Endodermal cell (in vitro differentiated cells): ENCODE measurements around the gene PER1. TPM values are rescaled to one million over a fixed set of nuclear protein-coding genes. Genes with fewer than 3 reads are reported as not detected.

ENCODE experiments used
- DNase-seq: peaks from one replicate; pipeline ENCODE4 v3.0.0-alpha.2; 2017
- H3K27ac ChIP-seq: 2 replicates; pipeline ENCODE4 v1.5.1; 2013; ENCODE audit warnings: mild to moderate bottlenecking, low read depth, low read length, moderate library complexity
- H3K27me3 ChIP-seq: 2 replicates; pipeline ENCODE4 v1.6.1; 2013; ENCODE audit warnings: mild to moderate bottlenecking, low read length, moderate library complexity; ENCODE audit not compliant: insufficient read depth, control insufficient read depth, poor library complexity, severe bottlenecking
- H3K36me3 ChIP-seq: 2 replicates; pipeline ENCODE4 v1.7.0; 2013; ENCODE audit warnings: mild to moderate bottlenecking, low read length, moderate library complexity; ENCODE audit not compliant: control insufficient read depth, insufficient read depth
- H3K4me1 ChIP-seq: one replicate; pipeline ENCODE4 v1.7.0; 2013; ENCODE audit warnings: low read length; ENCODE audit not compliant: control insufficient read depth, insufficient read depth
- H3K4me3 ChIP-seq: 2 replicates; pipeline ENCODE4 v1.5.1; 2013; ENCODE audit warnings: mild to moderate bottlenecking, low read length, moderate library complexity
- H3K9ac ChIP-seq: 2 replicates; pipeline ENCODE4 v1.6.1; 2013; ENCODE audit warnings: mild to moderate bottlenecking, low read length, moderate library complexity; ENCODE audit not compliant: poor library complexity, severe bottlenecking; ENCODE audit errors: extremely low read depth
- H3K9me3 ChIP-seq: 2 replicates; pipeline ENCODE4 v1.6.1; 2013; ENCODE audit warnings: mild to moderate bottlenecking, low read length, moderate library complexity; ENCODE audit not compliant: control insufficient read depth
- H3K27ac Mint-ChIP-seq: 2 replicates; pipeline ENCODE4 v1.8.0; 2020; ENCODE audit warnings: mixed read lengths
- H3K27me3 Mint-ChIP-seq: 2 replicates; pipeline ENCODE4 v1.8.0; 2021; ENCODE audit warnings: mild to moderate bottlenecking, mixed read lengths; ENCODE audit not compliant: insufficient read depth
- H3K36me3 Mint-ChIP-seq: 2 replicates; pipeline ENCODE4 v1.8.0; 2020; ENCODE audit warnings: low read depth, mixed read lengths
- H3K4me1 Mint-ChIP-seq: 2 replicates; pipeline ENCODE4 v1.8.0; 2020; ENCODE audit warnings: mixed read lengths
- H3K4me3 Mint-ChIP-seq: 2 replicates; pipeline ENCODE4 v1.8.0; 2020; ENCODE audit warnings: mild to moderate bottlenecking, moderate library complexity, mixed read lengths
- H3K9me3 Mint-ChIP-seq: 2 replicates; pipeline ENCODE4 v1.8.0; 2020; ENCODE audit warnings: mild to moderate bottlenecking, mixed read lengths
- CTCF ChIP-seq: fragments of 200-600 bp; sonication (generic); conservative IDR thresholded peaks from 2 replicates; pipeline ENCODE4 v1.5.0; 2021; ENCODE audit warnings: antibody characterized with exemption, mild to moderate bottlenecking
- WGBS, 2 experiments: methylation state at CpG; one replicate each; pipeline versions ENCODE4 v1.1.5 to v1.1.7; 2013; ENCODE audit warnings: missing lambda C conversion rate in 2 of 2, mixed read lengths in 1 of 2; ENCODE audit not compliant: insufficient coverage in 1 of 2, insufficient read length in 1 of 2; 5-methylcytosine and 5-hydroxymethylcytosine counted together
- microRNA-seq: library from miRNA; unstranded; fragments of <30 nt; microRNA quantifications from one replicate; pipeline ENCODE4 v1.2.0, GENCODE V29; 2020; ENCODE audit warnings: borderline microRNAs expressed
- total RNA-seq, 2 donors: library from RNA; stranded (reverse); fragmentation: NEBNext Ultra II Directional in 1 of 2; extraction: Animal tissue kit (Norgen Biotek cat#: 25700) in 1 of 2; gene quantifications; 2 replicates in 1 of 2; 3 replicates in 1 of 2; pipeline ENCODE4 v1.2.1, GENCODE V29; 2021

Gene PER1
- total RNA-seq, 2 donors from 2014 or later, result 38.3 to 53.7 TPM

- no peaks in the 10 kb centered on the region for H3K36me3 Mint-ChIP-seq
- H3K27me3 ChIP-seq, result peaks cover 30% of the 10 kb centered on the region
- H3K4me1 Mint-ChIP-seq, result no peaks in the 10 kb centered on the region
- H3K4me3 ChIP-seq, result no peak overlapping the region
- no peaks in the 10 kb centered on the region for H3K4me1 ChIP-seq
- DNase-seq, result no peak
- peak; percentile 41 for TF ChIP-seq CTCF
- H3K9ac ChIP-seq, result no peak overlapping the region
- no peaks in the 10 kb centered on the region for H3K9me3 ChIP-seq
- peaks cover 46% of the 10 kb centered on the region for H3K27me3 Mint-ChIP-seq
- H3K4me3 Mint-ChIP-seq, result no peak overlapping the region
- H3K27ac ChIP-seq, result no peak overlapping the region
- WGBS, 2 experiments, result 80 to 85% methylated on average over 1 to 6 of the region's 6 CpGs
- no peaks in the 10 kb centered on the region for H3K36me3 ChIP-seq
- no peaks in the 10 kb centered on the region for H3K9me3 Mint-ChIP-seq
- no peak overlapping the region for H3K27ac Mint-ChIP-seq
Measured at GRCh38 chr17:8095361-8095760, 56.8 kb downstream of the PER1 start.

GRCh38 chr17:8091033-8091687 is 61.0 kb downstream of the PER1 start:
- Histone ChIP-seq H3K4me1 (no peaks in the 10 kb centered on the region), H3K36me3 (no peaks in the 10 kb centered on the region), H3K9me3 (no peaks in the 10 kb centered on the region), H3K27me3 (peaks cover 34% of the 10 kb centered on the region), H3K4me3 (no peak overlapping the region), H3K27ac (no peak overlapping the region), H3K9ac (no peak overlapping the region)
- Mint-ChIP-seq H3K27me3 (peaks cover 64% of the 10 kb centered on the region), H3K4me1 (no peaks in the 10 kb centered on the region), H3K4me3 (no peak overlapping the region), H3K27ac (no peak overlapping the region), H3K9me3 (no peaks in the 10 kb centered on the region), H3K36me3 (no peaks in the 10 kb centered on the region)
- 75 to 90% methylated on average over 5 to 9 of the region's 9 CpGs for WGBS, 2 experiments
- no peak for TF ChIP-seq CTCF
- DNase-seq, result no peak

Small RNA genes within 50 kb of the gene (microRNA-seq; reads per million reads assigned to microRNA genes)
- 4.4 reads per million, percentile 29 among the genes with 10 or more reads in this experiment for gene MIR4521
- gene MIR6883, result not detected

Other genes with a start within 250 kb of the PER1 start
- gene RNF227, start 236.1 kb downstream of the PER1 start, total RNA-seq, result 1 to 10 TPM; 1.1 to 1.6 TPM
- gene KCNAB3, start 222.5 kb downstream of the PER1 start, total RNA-seq, result 1 to 10 TPM; 4.0 to 6.5 TPM
- 100 to 1,000 TPM; 150 to 170 TPM for gene TRAPPC1, start 220.5 kb downstream of the PER1 start, total RNA-seq
- 10 to 100 TPM; 47.5 to 57.4 TPM for gene CNTROB, start 220.2 kb downstream of the PER1 start, total RNA-seq
- gene GUCY2D, start 149.8 kb downstream of the PER1 start, total RNA-seq, result 1 to 10 TPM; 1.2 to 1.6 TPM
- gene ALOX15B, start 113.3 kb downstream of the PER1 start, total RNA-seq, result not detected
- gene ALOX12B, start 64.7 kb downstream of the PER1 start, total RNA-seq, result 1 to 10 TPM in 1 of 2 donors, under 1 TPM in 1; 0.95 to 1.2 TPM
- under 1 TPM; 0.13 to 0.49 TPM for gene ALOXE3, start 33.9 kb downstream of the PER1 start, total RNA-seq
- 1 to 10 TPM in 1 of 2 donors, under 1 TPM in 1; 0.40 to 2.2 TPM for gene HES7, start 28.3 kb downstream of the PER1 start, total RNA-seq
- gene VAMP2, start 10.5 kb upstream of the PER1 start, total RNA-seq, result 10 to 100 TPM; 32.1 to 32.2 TPM
- gene TMEM107, start 24.0 kb upstream of the PER1 start, total RNA-seq, result 10 to 100 TPM; 26.2 to 27.7 TPM
- gene BORCS6, start 37.8 kb upstream of the PER1 start, total RNA-seq, result 1 to 10 TPM; 4.1 to 5.5 TPM
- gene AURKB, start 58.2 kb upstream of the PER1 start, total RNA-seq, result 100 to 1,000 TPM in 1 of 2 donors, 10 to 100 TPM in 1; 90.5 to 122 TPM
- 10 to 100 TPM; 46.4 to 63.1 TPM for gene CTC1, start 95.7 kb upstream of the PER1 start, total RNA-seq
- gene PFAS, start 96.9 kb upstream of the PER1 start, total RNA-seq, result 100 to 1,000 TPM; 119 to 158 TPM
- gene RANGRF, start 136.3 kb upstream of the PER1 start, total RNA-seq, result 10 to 100 TPM; 34.0 to 36.3 TPM
- gene SLC25A35, start 143.0 kb upstream of the PER1 start, total RNA-seq, result 1 to 10 TPM; 5.6 to 10.0 TPM
- 1 to 10 TPM; 4.1 to 9.2 TPM for gene ARHGEF15, start 157.8 kb upstream of the PER1 start, total RNA-seq
- not detected for gene ODF4, start 187.4 kb upstream of the PER1 start, total RNA-seq
- 1,000 to 10,000 TPM; 1,739 to 2,129 TPM for gene RPL26, start 230.8 kb upstream of the PER1 start, total RNA-seq
- gene RNF222, start 245.4 kb upstream of the PER1 start, total RNA-seq, result not detected